22Rv1 (cell line): ENCODE measurements around the gene TOX4.

Experiments
- H3K27ac ChIP-seq: fragments of 450-650 bp; 2 replicates; pipeline ENCODE4 v1.5.1; 2017
- ZFX ChIP-seq: fragments of 450-650 bp; IDR thresholded peaks from 2 replicates; pipeline ENCODE4 v1.6.1; 2017; ENCODE audit warnings: antibody characterized with exemption, borderline replicate concordance
- TF ChIP-seq, protein P1 (sequence below): fragments of 450-650 bp; IDR thresholded peaks from 2 replicates; pipeline ENCODE4 v1.5.1; 2017; ENCODE audit warnings: mild to moderate bottlenecking

TOX4 gene

GRCh38 chr14:21486640-21487087, 9.7 kb downstream of the TOX4 start:
- TF ChIP-seq, protein P1, sequence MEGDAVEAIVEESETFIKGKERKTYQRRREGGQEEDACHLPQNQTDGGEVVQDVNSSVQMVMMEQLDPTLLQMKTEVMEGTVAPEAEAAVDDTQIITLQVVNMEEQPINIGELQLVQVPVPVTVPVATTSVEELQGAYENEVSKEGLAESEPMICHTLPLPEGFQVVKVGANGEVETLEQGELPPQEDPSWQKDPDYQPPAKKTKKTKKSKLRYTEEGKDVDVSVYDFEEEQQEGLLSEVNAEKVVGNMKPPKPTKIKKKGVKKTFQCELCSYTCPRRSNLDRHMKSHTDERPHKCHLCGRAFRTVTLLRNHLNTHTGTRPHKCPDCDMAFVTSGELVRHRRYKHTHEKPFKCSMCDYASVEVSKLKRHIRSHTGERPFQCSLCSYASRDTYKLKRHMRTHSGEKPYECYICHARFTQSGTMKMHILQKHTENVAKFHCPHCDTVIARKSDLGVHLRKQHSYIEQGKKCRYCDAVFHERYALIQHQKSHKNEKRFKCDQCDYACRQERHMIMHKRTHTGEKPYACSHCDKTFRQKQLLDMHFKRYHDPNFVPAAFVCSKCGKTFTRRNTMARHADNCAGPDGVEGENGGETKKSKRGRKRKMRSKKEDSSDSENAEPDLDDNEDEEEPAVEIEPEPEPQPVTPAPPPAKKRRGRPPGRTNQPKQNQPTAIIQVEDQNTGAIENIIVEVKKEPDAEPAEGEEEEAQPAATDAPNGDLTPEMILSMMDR, result no peak
- no peak for TF ChIP-seq ZFX
- H3K27ac ChIP-seq, result no peak overlapping the region

- no peak overlapping the region for H3K27ac ChIP-seq
- TF ChIP-seq ZFX, result no peak
- TF ChIP-seq, protein P1, result no peak
These were observed 18.1 kb downstream of the TOX4 start for GRCh38 chr14:21494902-21495762.

- H3K27ac ChIP-seq, result 0 out of 2 replicates have a peak overlapping the region, but pooled peaks have one; percentile 10
- TF ChIP-seq, protein P1, result no peak
- TF ChIP-seq ZFX, result no peak
These were observed 19.5 kb downstream of the TOX4 start for GRCh38 chr14:21496453-21496852.

- H3K27ac ChIP-seq, result no peak overlapping the region; the same call in 1 of the 2 replicates
These were observed 21.8 kb downstream of the TOX4 start for GRCh38 chr14:21498540-21499526.

GRCh38 chr14:21501568-21501967, 24.6 kb downstream of the TOX4 start:
- TF ChIP-seq, protein P1, result no peak
- TF ChIP-seq ZFX, result no peak
- H3K27ac ChIP-seq, result no peak overlapping the region

More at GRCh38 chr14:21498540-21499526, 21.8 kb downstream of the TOX4 start:
- TF ChIP-seq, protein P1, result peak; percentile 65
- TF ChIP-seq ZFX, result no peak

GRCh38 chr14:21503376-21503775, 26.4 kb downstream of the TOX4 start:
- H3K27ac ChIP-seq, result no peak overlapping the region
- TF ChIP-seq, protein P1, result no peak
- TF ChIP-seq ZFX, result no peak
